SH-SY5Y (cell line): ENCODE results near the gene SPOCK3.

Experiments
- GATA2 ChIP-seq: IDR thresholded peaks from 2 replicates; pipeline ENCODE4 v1.6.1; 2011; ENCODE audit warnings: mild to moderate bottlenecking, low read depth, low read length
- GATA3 ChIP-seq: IDR thresholded peaks from 2 replicates; pipeline ENCODE4 v1.6.1; 2011; ENCODE audit warnings: low read depth, mild to moderate bottlenecking, low read length, moderate library complexity

- TF ChIP-seq GATA2 (no peak), GATA3 (no peak)
Observed at GRCh38 chr4:166726832-166727231, 507.5 kb downstream of the SPOCK3 start.
